Measurements from ENCODE around the gene MT1H.

Gene MT1H

GRCh38 chr16:56632156-56632847 is 37.3 kb upstream of the MT1H start, which contains the start of gene MT1M:
Gene MT1M (plus strand): TSS chr16:56632659. CDS start chr16:56632732, 73 bp downstream.
- Histone ChIP-seq H2AFZ (ENCODE audit: low read length) (no peak within 1 kb of the TSS), H3K79me2 (ENCODE audit: low read length) (no peaks in the 10 kb centered on the region), H3K4me1 (ENCODE audit: low read length) (no peaks in the 10 kb centered on the region), H3K9me3 (replicated peaks; ENCODE audit: insufficient read depth, low read length) (no peaks in the 10 kb centered on the region), H3K27ac (ENCODE audit: low read length) (no peak within 1 kb of the TSS), H3F3A (ENCODE audit: insufficient read depth, low read length) (no peaks in the 10 kb centered on the region), H3K27me3 (replicated peaks; ENCODE audit: insufficient read depth, low read length) (peaks cover 71% of the 10 kb centered on the region), H3K9me2 (replicated peaks; ENCODE audit: insufficient read depth, low read length) (no peaks in the 10 kb centered on the region), H3K36me3 (replicated peaks; ENCODE audit: insufficient read depth, low read length) (no peaks in the 10 kb centered on the region), H4K20me1 (ENCODE audit: insufficient read depth, low read length) (no peaks in the 10 kb centered on the region), H3K4me2 (ENCODE audit: low read depth, low read length) (no peak within 1 kb of the TSS), H3K9ac (ENCODE audit: low read length) (no peak within 1 kb of the TSS), H3K4me3 (ENCODE audit: low read length) (no peak within 1 kb of the TSS)
- TF ChIP-seq EZH2 (optimal IDR thresholded peaks at IDR 0.05; ENCODE audit: low read depth, low read length) (no peak), EZH2phosphoT487 (IDR thresholded peaks at IDR 0.05; ENCODE audit: low read length) (no peak), CTCF (IDR thresholded peaks at IDR 0.05; ENCODE audit: low read length) (no peak)
- DNase-seq: no peak

GRCh38 chr16:56632848-56633365 is 36.7 kb upstream of the MT1H start:
- no peak overlapping the region for H2AFZ ChIP-seq (ENCODE audit: low read length)
- no peak for TF ChIP-seq EZH2 (optimal IDR thresholded peaks at IDR 0.05; ENCODE audit: low read depth, low read length)
- TF ChIP-seq EZH2phosphoT487 (IDR thresholded peaks at IDR 0.05; ENCODE audit: low read length): no peak
- TF ChIP-seq CTCF (IDR thresholded peaks at IDR 0.05; ENCODE audit: low read length): no peak
- no peaks in the 10 kb centered on the region for H3K79me2 ChIP-seq (ENCODE audit: low read length)
- no peaks in the 10 kb centered on the region for H3K4me1 ChIP-seq (ENCODE audit: low read length)
- H4K20me1 ChIP-seq (ENCODE audit: insufficient read depth, low read length): no peaks in the 10 kb centered on the region
- H3K9me3 ChIP-seq (replicated peaks; ENCODE audit: insufficient read depth, low read length): no peaks in the 10 kb centered on the region
- no peak for DNase-seq
- no peaks in the 10 kb centered on the region for H3F3A ChIP-seq (ENCODE audit: insufficient read depth, low read length)
- no peak overlapping the region for H3K4me2 ChIP-seq (ENCODE audit: low read depth, low read length)
- no peak overlapping the region for H3K4me3 ChIP-seq (ENCODE audit: low read length)
- H3K27me3 ChIP-seq (replicated peaks; ENCODE audit: insufficient read depth, low read length): peaks cover 77% of the 10 kb centered on the region
- H3K9ac ChIP-seq (ENCODE audit: low read length): no peak overlapping the region
- no peak overlapping the region for H3K27ac ChIP-seq (ENCODE audit: low read length)
- no peaks in the 10 kb centered on the region for H3K9me2 ChIP-seq (replicated peaks; ENCODE audit: insufficient read depth, low read length)
- H3K36me3 ChIP-seq (replicated peaks; ENCODE audit: insufficient read depth, low read length): no peaks in the 10 kb centered on the region

DNA sequence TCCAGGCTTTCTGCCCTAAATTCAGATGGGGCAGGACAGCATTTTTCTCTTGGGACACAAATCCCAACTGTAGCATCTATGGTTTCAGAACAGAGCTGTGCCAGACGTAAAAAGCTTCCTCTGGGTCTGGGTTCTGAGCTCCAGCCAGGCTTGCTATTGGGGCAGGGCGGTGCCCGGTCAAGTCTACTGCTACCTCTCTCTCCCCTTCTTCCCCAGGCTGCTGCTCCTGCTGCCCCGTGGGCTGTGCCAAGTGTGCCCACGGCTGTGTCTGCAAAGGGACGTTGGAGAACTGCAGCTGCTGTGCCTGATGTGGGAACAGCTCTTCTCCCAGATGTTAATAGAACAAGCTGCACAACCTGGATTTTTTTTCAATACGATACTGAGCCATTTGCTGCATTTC is 36.1 kb upstream of the MT1H start:
- Histone ChIP-seq H3K4me1 (ENCODE audit: low read length) (no peaks in the 10 kb centered on the region), H3K9ac (ENCODE audit: low read length) (no peak overlapping the region), H3K36me3 (replicated peaks; ENCODE audit: insufficient read depth, low read length) (no peaks in the 10 kb centered on the region), H3K9me3 (replicated peaks; ENCODE audit: insufficient read depth, low read length) (no peaks in the 10 kb centered on the region), H3K4me2 (ENCODE audit: low read depth, low read length) (no peak overlapping the region), H3K79me2 (ENCODE audit: low read length) (no peaks in the 10 kb centered on the region), H3K27me3 (replicated peaks; ENCODE audit: insufficient read depth, low read length) (peaks cover 79% of the 10 kb centered on the region), H3F3A (ENCODE audit: insufficient read depth, low read length) (no peaks in the 10 kb centered on the region), H2AFZ (ENCODE audit: low read length) (no peak overlapping the region), H3K27ac (ENCODE audit: low read length) (no peak overlapping the region), H3K9me2 (replicated peaks; ENCODE audit: insufficient read depth, low read length) (no peaks in the 10 kb centered on the region), H4K20me1 (ENCODE audit: insufficient read depth, low read length) (no peaks in the 10 kb centered on the region), H3K4me3 (ENCODE audit: low read length) (no peak overlapping the region)
- DNase-seq: no peak
- TF ChIP-seq EZH2 (optimal IDR thresholded peaks at IDR 0.05; ENCODE audit: low read depth, low read length) (no peak), EZH2phosphoT487 (IDR thresholded peaks at IDR 0.05; ENCODE audit: low read length) (no peak), CTCF (IDR thresholded peaks at IDR 0.05; ENCODE audit: low read length) (no peak)
